HUDEP-2 (cell line): ENCODE data around the gene RAMACL.

Experiments used
- DNase-seq, 76 experiments: peaks; one replicate each; lab custom pipeline; 2025; ENCODE audit not compliant: unreplicated experiment in 76 of 76; lab: John Stamatoyannopoulos, UW

RAMACL gene

GRCh38 chr6:166618866-166619761 is 32.6 kb upstream of the RAMACL start:
- no peak for DNase-seq

DNA sequence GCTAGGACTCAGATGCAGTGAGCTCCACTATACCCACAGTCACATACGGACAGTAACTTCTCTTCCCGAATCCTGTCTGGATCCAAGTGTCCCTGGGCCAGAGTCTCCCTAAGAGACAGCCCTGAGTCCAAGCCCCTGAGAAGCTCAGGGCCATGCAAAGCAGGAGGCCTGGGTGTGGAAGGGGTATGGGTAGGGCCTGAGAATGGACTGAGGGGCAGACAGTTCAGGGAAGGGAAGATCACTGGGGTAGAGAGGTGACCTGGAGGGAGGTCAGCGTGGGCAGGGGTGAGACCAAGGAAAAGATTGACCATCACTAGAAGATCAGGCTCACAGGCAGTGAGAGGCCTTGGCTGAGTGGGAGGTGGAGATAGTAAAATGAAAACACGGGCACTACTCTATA is 31.8 kb upstream of the RAMACL start:
- no peak for DNase-seq

GRCh38 chr6:166617359-166617758 is 30.9 kb upstream of the RAMACL start:
- no peak for DNase-seq

DNA sequence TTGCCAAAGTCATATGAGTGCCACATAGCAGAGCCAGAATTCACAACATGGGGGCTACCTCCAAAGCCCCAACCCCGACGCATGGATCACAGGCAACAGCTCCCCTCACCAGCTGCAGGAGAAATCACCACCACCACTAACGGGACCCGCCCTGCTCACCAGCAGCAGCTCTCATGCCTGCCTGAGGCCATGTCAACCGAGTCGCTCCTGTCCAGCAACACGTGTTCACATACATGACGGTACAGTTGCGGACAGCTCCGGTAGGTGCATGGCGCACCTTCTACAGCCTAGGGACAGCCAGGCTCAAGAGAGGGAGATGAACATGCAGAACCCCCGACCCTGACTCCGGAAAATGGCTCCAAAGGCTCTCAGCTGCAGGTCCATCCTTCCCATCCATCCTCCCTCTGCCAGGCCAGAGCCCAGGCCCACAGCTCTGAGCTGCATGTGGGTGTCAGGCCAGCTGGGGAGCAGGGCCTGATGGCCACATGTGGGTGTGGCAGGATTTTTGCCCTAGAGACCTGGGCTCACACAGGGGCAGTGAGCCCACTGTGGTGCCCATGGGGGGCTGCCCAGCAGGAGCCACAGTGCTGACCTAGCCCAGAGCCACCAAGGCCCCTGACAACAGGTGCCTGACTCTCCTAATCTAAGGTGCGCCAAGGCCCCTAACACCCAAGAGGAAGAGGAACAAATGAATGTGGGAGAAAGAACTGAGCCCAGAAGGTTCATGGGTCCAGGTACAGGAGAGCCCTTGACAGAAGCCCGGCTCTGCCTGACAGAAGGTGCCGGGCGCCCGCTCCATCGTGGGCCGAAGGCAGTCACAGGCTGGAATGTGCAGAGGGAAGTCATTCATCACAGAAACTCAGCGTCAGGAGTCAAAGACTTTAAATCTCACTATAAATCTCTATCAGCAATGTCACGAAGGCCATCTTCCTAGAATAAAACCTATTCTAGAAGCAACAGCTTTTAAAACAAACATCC is 30.1 kb upstream of the RAMACL start:
- no peak for DNase-seq

DNA sequence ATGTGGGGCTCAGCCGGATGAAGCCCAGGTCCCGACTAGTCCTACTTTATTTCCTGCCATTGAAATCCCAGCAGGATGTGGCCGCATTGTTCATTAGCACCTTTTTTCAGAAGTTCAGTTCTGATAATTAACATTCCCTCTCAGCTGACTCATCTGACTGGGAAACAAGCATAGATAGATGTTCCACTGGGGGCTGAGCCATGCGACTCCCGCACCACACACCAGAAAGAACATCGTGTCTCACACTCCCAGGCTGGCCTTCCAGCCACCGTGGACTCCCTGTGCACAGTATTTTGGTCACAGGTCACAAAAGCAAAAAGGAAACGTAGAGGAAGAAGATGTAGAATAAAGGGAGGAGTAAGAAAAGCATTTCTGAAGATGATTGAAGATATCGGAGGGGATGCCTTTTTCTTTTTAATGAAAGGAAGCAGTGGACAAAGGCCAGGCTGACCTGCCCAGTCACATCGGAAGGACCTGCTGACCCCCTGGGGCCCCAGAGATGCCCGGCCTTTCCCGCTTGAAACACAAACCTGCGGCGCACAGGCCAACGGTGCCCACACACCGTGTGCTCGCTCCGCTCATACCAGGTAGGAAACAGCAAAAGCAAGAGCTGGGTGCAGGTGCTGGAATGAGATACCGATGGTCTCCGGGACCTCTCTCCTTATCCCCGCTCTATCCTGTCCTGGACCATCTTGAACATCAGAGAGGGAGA is 28.7 kb upstream of the RAMACL start:
- no peak for DNase-seq

GRCh38 chr6:166614589-166614988 is 28.1 kb upstream of the RAMACL start:
- no peak for DNase-seq

DNA sequence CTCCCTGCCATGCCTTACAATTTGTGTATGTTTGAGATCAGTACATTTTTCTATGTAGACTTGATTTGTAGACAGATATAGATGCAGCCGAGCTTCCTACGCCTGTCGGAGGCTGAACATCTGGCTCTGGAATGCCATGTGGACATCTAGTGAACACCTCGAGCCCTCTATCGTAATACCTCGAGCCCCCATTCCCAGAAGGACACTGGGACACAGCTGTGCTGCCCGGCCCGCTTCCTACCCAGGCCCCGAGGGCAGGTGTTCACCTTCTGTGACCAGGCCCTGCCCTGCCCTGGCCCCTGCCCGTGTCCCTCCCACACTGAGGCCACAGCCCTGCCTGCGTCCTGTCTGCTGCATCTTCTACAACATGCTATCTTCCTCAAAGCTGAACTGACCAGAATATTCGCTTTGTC is 27.7 kb upstream of the RAMACL start:
- DNase-seq: no peak

- no peak for DNase-seq
These were observed 26.5 kb upstream of the RAMACL start for GRCh38 chr6:166613027-166613426.

- DNase-seq: no peak
These were observed 26.0 kb upstream of the RAMACL start for GRCh38 chr6:166612471-166612881.

- DNase-seq: no peak
These were observed 25.2 kb upstream of the RAMACL start for GRCh38 chr6:166611631-166612030.

GRCh38 chr6:166610069-166610468 is 23.6 kb upstream of the RAMACL start:
- DNase-seq: no peak

- no peak for DNase-seq
These were observed 22.3 kb upstream of the RAMACL start for GRCh38 chr6:166608774-166609173.

- no peak for DNase-seq
These were observed 19.3 kb upstream of the RAMACL start for GRCh38 chr6:166605752-166606151.

DNA sequence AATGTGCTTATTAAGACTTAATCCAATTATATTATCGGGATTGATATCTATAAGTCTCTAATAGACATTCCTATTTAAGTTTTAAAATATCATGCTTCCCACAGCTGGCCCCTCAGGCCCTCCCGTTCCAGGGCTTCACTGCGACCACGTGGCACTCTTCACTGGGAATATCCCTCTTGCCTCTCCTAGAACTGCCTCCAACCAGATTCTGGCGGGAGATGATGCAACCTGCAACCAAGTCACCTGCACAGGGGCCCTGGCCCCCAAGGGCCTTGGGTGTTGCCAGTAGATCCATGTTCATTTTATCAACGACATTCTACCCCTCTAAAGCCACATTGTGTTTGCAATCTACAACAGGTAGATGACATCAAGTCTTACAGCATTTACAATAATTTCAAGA is 18.4 kb upstream of the RAMACL start:
- no peak for DNase-seq

DNA sequence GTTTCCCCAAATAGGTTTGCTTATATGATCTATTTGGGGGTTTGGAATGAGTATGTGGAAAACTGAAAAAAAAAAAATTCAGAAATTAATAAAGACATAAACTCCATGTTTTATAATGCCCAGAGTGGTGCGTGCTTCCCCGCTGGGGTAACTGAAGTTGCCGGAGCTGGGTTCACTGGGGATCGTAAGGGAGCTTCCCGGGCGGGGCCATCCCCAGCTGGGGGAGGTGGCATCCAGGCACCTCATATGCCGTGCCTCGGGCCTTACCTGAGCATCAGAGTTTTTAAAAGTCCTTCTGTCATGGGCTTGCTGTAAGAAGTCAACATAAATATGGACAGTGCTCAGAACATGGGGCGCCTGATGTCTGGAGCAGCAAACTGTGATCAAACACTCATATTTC is 17.9 kb upstream of the RAMACL start:
- no peak for DNase-seq

- no peak for DNase-seq
These were observed 16.7 kb upstream of the RAMACL start for GRCh38 chr6:166603043-166603690.

DNA sequence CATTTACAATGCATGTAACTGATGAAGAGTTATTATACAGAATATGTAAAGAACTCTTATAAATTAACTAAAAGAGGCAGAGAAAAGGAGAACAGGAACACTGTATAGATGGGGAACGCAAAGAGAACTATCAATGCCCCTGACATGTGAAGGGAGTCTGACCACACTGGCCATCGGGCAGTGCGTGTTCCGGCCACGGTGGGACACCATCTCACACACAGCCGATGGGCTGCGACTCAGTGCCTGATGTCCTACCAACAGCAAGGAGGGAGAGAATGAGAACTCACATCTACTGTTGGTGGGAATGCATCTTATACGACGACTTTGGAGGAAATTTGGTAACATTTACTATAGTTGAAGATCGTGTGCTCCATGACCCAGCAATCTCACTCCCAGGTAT is 15.5 kb upstream of the RAMACL start:
- no peak for DNase-seq

- DNase-seq: no peak
These were observed 14.5 kb upstream of the RAMACL start for GRCh38 chr6:166600931-166601330.

DNA sequence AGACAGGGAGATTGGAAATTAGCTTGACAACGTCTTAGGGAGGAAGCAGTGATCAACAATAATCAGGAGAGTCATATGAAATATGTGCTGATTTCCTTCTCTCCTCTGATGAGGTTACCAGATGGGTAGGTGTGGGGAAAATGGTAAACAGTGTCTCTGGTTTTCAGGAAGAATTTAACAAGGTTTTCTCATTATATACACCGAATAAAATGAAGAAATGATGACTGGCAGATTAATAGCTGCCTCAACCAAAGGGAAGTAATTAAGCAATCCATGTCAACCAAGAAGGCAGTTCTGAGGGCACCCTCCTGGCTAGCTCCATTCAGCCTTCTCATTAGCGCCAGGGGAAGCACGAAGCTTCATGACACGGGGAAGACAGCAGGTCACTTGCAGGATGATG is 12.7 kb upstream of the RAMACL start:
- no peak for DNase-seq

GRCh38 chr6:166598441-166599138 is 12.1 kb upstream of the RAMACL start:
- no peak for DNase-seq
